WTC11 (cell line): ENCODE results near the gene PRR5. TPM values are rescaled to one million over a fixed set of nuclear protein-coding genes. Genes with fewer than 3 reads are reported as not detected.
A peak's percentile ranks its signal among the peaks of the same experiment; 100 is the strongest.

ENCODE experiments used
- ATAC-seq: fragments of 200-7000 bp; cut with Tn5 transposase; 2 replicates; pipeline ENCODE4 v1.10.0; 2021; ENCODE audit warnings: mild to moderate bottlenecking, moderate library complexity
- CTCF ChIA-PET: fragments of 300-600 bp; sonication (Branson Sonifier 250); formaldehyde crosslinking; loops from one replicate; lab custom pipeline; 2021; ENCODE audit warnings: antibody characterized with exemption; lab: Charles Lee
- POLR2A ChIA-PET: fragments of 350-600 bp; sonication (Branson Sonifier 250); formaldehyde crosslinking; loops from one replicate; lab custom pipeline; 2021; ENCODE audit warnings: antibody characterized with exemption; lab: Charles Lee
- DNase-seq: peaks from one replicate; pipeline ENCODE4 v3.0.0; 2021; ENCODE audit warnings: low spot score
- H3K27ac Mint-ChIP-seq: 2 replicates; pipeline ENCODE4 v1.8.0; 2021; ENCODE audit warnings: mixed read lengths
- H3K27me3 Mint-ChIP-seq: 2 replicates; pipeline ENCODE4 v1.8.0; 2021; ENCODE audit warnings: low read depth, mild to moderate bottlenecking, moderate library complexity, mixed read lengths
- H3K36me3 Mint-ChIP-seq: 2 replicates; pipeline ENCODE4 v1.8.0; 2021; ENCODE audit warnings: mixed read lengths
- H3K4me1 Mint-ChIP-seq: 2 replicates; pipeline ENCODE4 v1.8.0; 2022; ENCODE audit warnings: mixed read lengths
- H3K4me3 Mint-ChIP-seq: 2 replicates; pipeline ENCODE4 v1.8.0; 2021; ENCODE audit warnings: mild to moderate bottlenecking, moderate library complexity, mixed read lengths
- H3K9me3 Mint-ChIP-seq: 2 replicates; pipeline ENCODE4 v1.8.0; 2021; ENCODE audit warnings: mixed read lengths
- CBFB ChIP-seq: sonication (generic); formaldehyde crosslinking; IDR thresholded peaks from 2 replicates; pipeline ENCODE4 v1.8.1; 2022; ENCODE audit warnings: mild to moderate bottlenecking, low read depth, missing genetic modification reagents
- EMX1 ChIP-seq: fragments of 250-450 bp; sonication (Bioruptor Pico); IDR thresholded peaks from 2 replicates; pipeline ENCODE4 v1.8.0; 2021; ENCODE audit warnings: mild to moderate bottlenecking
- ERG ChIP-seq: fragments of 250-450 bp; sonication (Bioruptor Pico); IDR thresholded peaks from 2 replicates; pipeline ENCODE4 v1.8.0; 2021; ENCODE audit warnings: mild to moderate bottlenecking
- ESRRA ChIP-seq: sonication (generic); formaldehyde crosslinking; IDR thresholded peaks from 2 replicates; pipeline ENCODE4 v1.8.1; 2022; ENCODE audit warnings: mild to moderate bottlenecking, missing genetic modification reagents, borderline replicate concordance
- ETV6 ChIP-seq: sonication (generic); formaldehyde crosslinking; IDR thresholded peaks from 2 replicates; pipeline ENCODE4 v1.8.1; 2022; ENCODE audit warnings: mild to moderate bottlenecking, missing genetic modification reagents
- KAT7 ChIP-seq: sonication (generic); formaldehyde crosslinking; IDR thresholded peaks from 2 replicates; pipeline ENCODE4 v1.8.1; 2023; ENCODE audit warnings: missing genetic modification reagents, mild to moderate bottlenecking, borderline replicate concordance
- NR3C1 ChIP-seq: sonication (generic); formaldehyde crosslinking; conservative IDR thresholded peaks from 2 replicates; pipeline ENCODE4 v1.8.1; 2023; ENCODE audit warnings: low read depth, mild to moderate bottlenecking, missing genetic modification reagents
- RELA ChIP-seq: sonication (generic); formaldehyde crosslinking; IDR thresholded peaks from 2 replicates; pipeline ENCODE4 v1.8.1; 2022; ENCODE audit warnings: missing genetic modification reagents, mild to moderate bottlenecking, borderline replicate concordance
- SOX15 ChIP-seq: fragments of 250-450 bp; sonication (Bioruptor Pico); IDR thresholded peaks from 2 replicates; pipeline ENCODE4 v1.9.0; 2021; ENCODE audit warnings: mild to moderate bottlenecking
- TEAD1 ChIP-seq: sonication (generic); formaldehyde crosslinking; IDR thresholded peaks from 2 replicates; pipeline ENCODE4 v1.8.0; 2022; ENCODE audit warnings: mild to moderate bottlenecking, missing genetic modification reagents
- TEAD4 ChIP-seq: sonication (generic); formaldehyde crosslinking; IDR thresholded peaks from 2 replicates; pipeline ENCODE4 v1.8.0; 2022; ENCODE audit warnings: mild to moderate bottlenecking, missing genetic modification reagents
- TP53 ChIP-seq: sonication (generic); formaldehyde crosslinking; IDR thresholded peaks from 2 replicates; pipeline ENCODE4 v1.8.1; 2023; ENCODE audit warnings: mild to moderate bottlenecking, missing genetic modification reagents
- ZNF232 ChIP-seq: sonication (generic); formaldehyde crosslinking; IDR thresholded peaks from 2 replicates; pipeline ENCODE4 v1.8.0; 2022; ENCODE audit warnings: mild to moderate bottlenecking, missing genetic modification reagents
- ZNF423 ChIP-seq: fragments of 250-450 bp; sonication (Bioruptor Pico); IDR thresholded peaks from 2 replicates; pipeline ENCODE4 v2.1.2; 2022; ENCODE audit warnings: mild to moderate bottlenecking, moderate library complexity
- total RNA-seq: library from RNA; stranded (reverse); gene quantifications from 3 replicates; pipeline ENCODE4 v1.2.3, GENCODE V29; 2021
- TF ChIP-seq, protein P1 (sequence below): fragments of 200-600 bp; IDR thresholded peaks from 2 replicates; pipeline ENCODE4 v1.8.0; 2022; ENCODE audit warnings: antibody characterized with exemption
- TF ChIP-seq, protein P2 (sequence below): sonication (generic); formaldehyde crosslinking; IDR thresholded peaks from 2 replicates; pipeline ENCODE4 v1.8.1; 2023; ENCODE audit warnings: mild to moderate bottlenecking, missing genetic modification reagents, moderate library complexity
- TF ChIP-seq, protein P3 (sequence below): sonication (generic); formaldehyde crosslinking; IDR thresholded peaks from 2 replicates; pipeline ENCODE4 v1.8.1; 2022; ENCODE audit warnings: mild to moderate bottlenecking, missing genetic modification reagents, moderate library complexity, borderline replicate concordance
- TF ChIP-seq, protein P4 (sequence below): fragments of 250-450 bp; sonication (Bioruptor Pico); IDR thresholded peaks from 2 replicates; pipeline ENCODE4 v1.9.0; 2021; ENCODE audit warnings: mild to moderate bottlenecking

PRR5 gene
- total RNA-seq, 1 experiment from 2014 or later = 15.6 TPM

GRCh38 chr22:44661659-44662569, 40.1 kb upstream of the PRR5 start:
- POLR2A ChIA-PET = no interaction called here
- H3K9me3 Mint-ChIP-seq = no peaks in the 10 kb centered on the region
- H3K36me3 Mint-ChIP-seq = no peaks in the 10 kb centered on the region
- peaks cover 14% of the 10 kb centered on the region for H3K4me1 Mint-ChIP-seq
- H3K27ac Mint-ChIP-seq = no peak overlapping the region
- peaks cover 23% of the 10 kb centered on the region for H3K27me3 Mint-ChIP-seq
- H3K4me3 Mint-ChIP-seq = peak overlapping the region; percentile 51
- no peak for TF ChIP-seq TEAD1 (CRISPR knock-in tag)
- TF ChIP-seq SOX15 (CRISPR knock-in tag) = no peak
- TF ChIP-seq, protein P1, sequence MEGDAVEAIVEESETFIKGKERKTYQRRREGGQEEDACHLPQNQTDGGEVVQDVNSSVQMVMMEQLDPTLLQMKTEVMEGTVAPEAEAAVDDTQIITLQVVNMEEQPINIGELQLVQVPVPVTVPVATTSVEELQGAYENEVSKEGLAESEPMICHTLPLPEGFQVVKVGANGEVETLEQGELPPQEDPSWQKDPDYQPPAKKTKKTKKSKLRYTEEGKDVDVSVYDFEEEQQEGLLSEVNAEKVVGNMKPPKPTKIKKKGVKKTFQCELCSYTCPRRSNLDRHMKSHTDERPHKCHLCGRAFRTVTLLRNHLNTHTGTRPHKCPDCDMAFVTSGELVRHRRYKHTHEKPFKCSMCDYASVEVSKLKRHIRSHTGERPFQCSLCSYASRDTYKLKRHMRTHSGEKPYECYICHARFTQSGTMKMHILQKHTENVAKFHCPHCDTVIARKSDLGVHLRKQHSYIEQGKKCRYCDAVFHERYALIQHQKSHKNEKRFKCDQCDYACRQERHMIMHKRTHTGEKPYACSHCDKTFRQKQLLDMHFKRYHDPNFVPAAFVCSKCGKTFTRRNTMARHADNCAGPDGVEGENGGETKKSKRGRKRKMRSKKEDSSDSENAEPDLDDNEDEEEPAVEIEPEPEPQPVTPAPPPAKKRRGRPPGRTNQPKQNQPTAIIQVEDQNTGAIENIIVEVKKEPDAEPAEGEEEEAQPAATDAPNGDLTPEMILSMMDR = no peak
- no peak for TF ChIP-seq TEAD4 (CRISPR knock-in tag)
- no peak for TF ChIP-seq ESRRA (CRISPR knock-in tag)
- TF ChIP-seq EMX1 (CRISPR knock-in tag) = no peak
- no peak for TF ChIP-seq KAT7 (CRISPR knock-in tag)
- no peak for TF ChIP-seq TP53 (CRISPR knock-in tag)
- TF ChIP-seq ZNF423 (CRISPR knock-in tag) = no peak
- TF ChIP-seq CBFB (CRISPR knock-in tag) = no peak
- no peak for TF ChIP-seq ETV6
- no peak for TF ChIP-seq RELA (CRISPR knock-in tag)
- no peak for TF ChIP-seq NR3C1 (CRISPR knock-in tag)
- TF ChIP-seq, protein P2, sequence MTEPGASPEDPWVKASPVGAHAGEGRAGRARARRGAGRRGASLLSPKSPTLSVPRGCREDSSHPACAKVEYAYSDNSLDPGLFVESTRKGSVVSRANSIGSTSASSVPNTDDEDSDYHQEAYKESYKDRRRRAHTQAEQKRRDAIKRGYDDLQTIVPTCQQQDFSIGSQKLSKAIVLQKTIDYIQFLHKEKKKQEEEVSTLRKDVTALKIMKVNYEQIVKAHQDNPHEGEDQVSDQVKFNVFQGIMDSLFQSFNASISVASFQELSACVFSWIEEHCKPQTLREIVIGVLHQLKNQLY (CRISPR knock-in tag) = no peak
- TF ChIP-seq ERG (CRISPR knock-in tag) = no peak
- TF ChIP-seq ZNF232 (CRISPR knock-in tag) = no peak
- TF ChIP-seq, protein P3, sequence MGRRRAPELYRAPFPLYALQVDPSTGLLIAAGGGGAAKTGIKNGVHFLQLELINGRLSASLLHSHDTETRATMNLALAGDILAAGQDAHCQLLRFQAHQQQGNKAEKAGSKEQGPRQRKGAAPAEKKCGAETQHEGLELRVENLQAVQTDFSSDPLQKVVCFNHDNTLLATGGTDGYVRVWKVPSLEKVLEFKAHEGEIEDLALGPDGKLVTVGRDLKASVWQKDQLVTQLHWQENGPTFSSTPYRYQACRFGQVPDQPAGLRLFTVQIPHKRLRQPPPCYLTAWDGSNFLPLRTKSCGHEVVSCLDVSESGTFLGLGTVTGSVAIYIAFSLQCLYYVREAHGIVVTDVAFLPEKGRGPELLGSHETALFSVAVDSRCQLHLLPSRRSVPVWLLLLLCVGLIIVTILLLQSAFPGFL (CRISPR knock-in tag) = no peak
- no peak for DNase-seq
- CTCF ChIA-PET = interaction anchor here (0.5 to 3.2 kb wide), 7 partner anchors 7 to 1702 kb away, joined by 3 to 28 read pairs (median 4); no protein-coding TSS in a partner anchor
- ATAC-seq = no peak

- DNase-seq (no peak), ATAC-seq (no peak)
- ChIA-PET POLR2A (no interaction called here), CTCF (interaction anchor here (0.7 to 3.2 kb wide), 4 partner anchors 22 to 380 kb away, joined by 4 to 26 read pairs (median 5); no protein-coding TSS in a partner anchor)
- peaks cover 19% of the 10 kb centered on the region for H3K4me1 Mint-ChIP-seq
- no peak overlapping the region for H3K4me3 Mint-ChIP-seq
- H3K27ac Mint-ChIP-seq = no peak overlapping the region
- no peaks in the 10 kb centered on the region for H3K36me3 Mint-ChIP-seq
- TF ChIP-seq, protein P4, sequence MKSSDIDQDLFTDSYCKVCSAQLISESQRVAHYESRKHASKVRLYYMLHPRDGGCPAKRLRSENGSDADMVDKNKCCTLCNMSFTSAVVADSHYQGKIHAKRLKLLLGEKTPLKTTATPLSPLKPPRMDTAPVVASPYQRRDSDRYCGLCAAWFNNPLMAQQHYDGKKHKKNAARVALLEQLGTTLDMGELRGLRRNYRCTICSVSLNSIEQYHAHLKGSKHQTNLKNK = no peak
- no peaks in the 10 kb centered on the region for H3K9me3 Mint-ChIP-seq
- peaks cover 26% of the 10 kb centered on the region for H3K27me3 Mint-ChIP-seq
Measured at GRCh38 chr22:44663256-44663999, 38.6 kb upstream of the PRR5 start.
